ENCODE results near the gene MYO10.

The MYO10 gene

GRCh38 chr5:16921211-16921610 lies 14.9 kb downstream of the MYO10 start:
- TF ChIP-seq ZNF384 (IDR thresholded peaks at IDR 0.05) (no peak), ARNT (IDR thresholded peaks at IDR 0.05) (no peak), PKNOX1 (IDR thresholded peaks at IDR 0.05) (peak; percentile 1; the same call in 1 of the 2 replicates)
- CTCF ChIA-PET: no interaction called here
- POLR2A ChIA-PET: no interaction called here
- no peak for DNase-seq (ENCODE audit: extremely low spot score)

GRCh38 chr5:16920109-16920816 lies 15.8 kb downstream of the MYO10 start:
- no peak for DNase-seq (ENCODE audit: extremely low spot score)
- TF ChIP-seq LEF1 (IDR thresholded peaks at IDR 0.05; ENCODE audit: borderline replicate concordance): no peak
- TF ChIP-seq FOXK2 (IDR thresholded peaks at IDR 0.05): no peak
- TF ChIP-seq BHLHE40 (IDR thresholded peaks at IDR 0.05; ENCODE audit: borderline replicate concordance): no peak
- TF ChIP-seq TARDBP (IDR thresholded peaks at IDR 0.05): no peak
- TF ChIP-seq L3MBTL2 (conservative IDR thresholded peaks at IDR 0.05): no peak
- no peak for TF ChIP-seq ZNF384 (IDR thresholded peaks at IDR 0.05)
- no peak for TF ChIP-seq FOXM1 (IDR thresholded peaks at IDR 0.05; ENCODE audit: borderline replicate concordance)
- no peak for TF ChIP-seq ARNT (IDR thresholded peaks at IDR 0.05)
- no peak for TF ChIP-seq ELF4 (IDR thresholded peaks at IDR 0.05)
- TF ChIP-seq PKNOX1 (IDR thresholded peaks at IDR 0.05): no peak
- no peak for TF ChIP-seq CTBP1 (IDR thresholded peaks at IDR 0.05; ENCODE audit: borderline replicate concordance)
- TF ChIP-seq HDGF (IDR thresholded peaks at IDR 0.05; ENCODE audit: borderline replicate concordance): no peak
- no peak for TF ChIP-seq SP1 (IDR thresholded peaks at IDR 0.05)
- TF ChIP-seq FOXA1 (IDR thresholded peaks at IDR 0.05): no peak
- TF ChIP-seq NFRKB (IDR thresholded peaks at IDR 0.05): no peak
- no peak for TF ChIP-seq SUZ12 (IDR thresholded peaks at IDR 0.05)
- ChIA-PET CTCF (interaction anchor here (0.6 to 1.2 kb wide), 2 partner anchors 13 to 53 kb away, joined by 3 to 4 read pairs; no protein-coding TSS in a partner anchor), POLR2A (interaction anchor here (1.0 kb wide), 1 partner anchor 16 kb away, joined by 3 read pairs; the partner anchor contains the start of gene MYO10)

GRCh38 chr5:16918891-16919671 lies 17.0 kb downstream of the MYO10 start:
- CTCF ChIA-PET: interaction anchor here (0.6 to 1.2 kb wide), 4 partner anchors 14 to 271 kb away, joined by 3 to 7 read pairs (median 3); no protein-coding TSS in a partner anchor

GRCh38 chr5:16918156-16918555 lies 17.9 kb downstream of the MYO10 start:
- ChIA-PET POLR2A (no interaction called here), CTCF (interaction anchor here (0.7 to 0.9 kb wide), 2 partner anchors 17 to 271 kb away, joined by 3 to 4 read pairs; no protein-coding TSS in a partner anchor)
- no peak for DNase-seq (ENCODE audit: extremely low spot score)
- no peak for TF ChIP-seq LEF1 (IDR thresholded peaks at IDR 0.05; ENCODE audit: borderline replicate concordance)
- TF ChIP-seq CTBP1 (IDR thresholded peaks at IDR 0.05; ENCODE audit: borderline replicate concordance): no peak
- TF ChIP-seq HDGF (IDR thresholded peaks at IDR 0.05; ENCODE audit: borderline replicate concordance): no peak
- no peak for TF ChIP-seq NFRKB (IDR thresholded peaks at IDR 0.05)

More at GRCh38 chr5:16918891-16919671, 17.0 kb downstream of the MYO10 start:
- no peak for DNase-seq (ENCODE audit: extremely low spot score)
- TF ChIP-seq ELF4 (IDR thresholded peaks at IDR 0.05) (no peak), SUZ12 (IDR thresholded peaks at IDR 0.05) (no peak), HDGF (IDR thresholded peaks at IDR 0.05; ENCODE audit: borderline replicate concordance) (no peak), BHLHE40 (IDR thresholded peaks at IDR 0.05; ENCODE audit: borderline replicate concordance) (no peak)
- POLR2A ChIA-PET: interaction anchor here (0.6 to 1.0 kb wide), 2 partner anchors 17 to 119 kb away, joined by 3 read pairs; partner anchors contain the start of gene MYO10

- DNase-seq (ENCODE audit: extremely low spot score): no peak
- CTCF ChIA-PET: no interaction called here
- POLR2A ChIA-PET: no interaction called here
- TF ChIP-seq HDGF (IDR thresholded peaks at IDR 0.05; ENCODE audit: borderline replicate concordance) (no peak), ZNF384 (IDR thresholded peaks at IDR 0.05) (no peak), FOXM1 (IDR thresholded peaks at IDR 0.05; ENCODE audit: borderline replicate concordance) (no peak), ELF4 (IDR thresholded peaks at IDR 0.05) (no peak), FOXK2 (IDR thresholded peaks at IDR 0.05) (no peak)
Observed at GRCh38 chr5:16916262-16916878, 19.7 kb downstream of the MYO10 start.

- TF ChIP-seq NFRKB (IDR thresholded peaks at IDR 0.05) (no peak), BHLHE40 (IDR thresholded peaks at IDR 0.05; ENCODE audit: borderline replicate concordance) (no peak), FOXM1 (IDR thresholded peaks at IDR 0.05; ENCODE audit: borderline replicate concordance) (no peak), SUZ12 (IDR thresholded peaks at IDR 0.05) (no peak), HDGF (IDR thresholded peaks at IDR 0.05; ENCODE audit: borderline replicate concordance) (no peak)
- ChIA-PET POLR2A (no interaction called here), CTCF (no interaction called here)
- no peak for DNase-seq (ENCODE audit: extremely low spot score)
Observed at GRCh38 chr5:16914584-16914983, 21.5 kb downstream of the MYO10 start.

GRCh38 chr5:16914108-16914435 lies 22.0 kb downstream of the MYO10 start:
- POLR2A ChIA-PET: no interaction called here

More at GRCh38 chr5:16914108-16914435, 22.0 kb downstream of the MYO10 start:
- CTCF ChIA-PET: no interaction called here
- no peak for DNase-seq (ENCODE audit: extremely low spot score)
- TF ChIP-seq FOXA1 (IDR thresholded peaks at IDR 0.05) (no peak), TARDBP (IDR thresholded peaks at IDR 0.05) (no peak), ARNT (IDR thresholded peaks at IDR 0.05) (no peak), SP1 (IDR thresholded peaks at IDR 0.05) (no peak), L3MBTL2 (conservative IDR thresholded peaks at IDR 0.05) (no peak), CTBP1 (IDR thresholded peaks at IDR 0.05; ENCODE audit: borderline replicate concordance) (no peak), FOXK2 (IDR thresholded peaks at IDR 0.05) (no peak), ZNF384 (IDR thresholded peaks at IDR 0.05) (no peak), FOXM1 (IDR thresholded peaks at IDR 0.05; ENCODE audit: borderline replicate concordance) (no peak), SUZ12 (IDR thresholded peaks at IDR 0.05) (no peak), NFRKB (IDR thresholded peaks at IDR 0.05) (no peak), PKNOX1 (IDR thresholded peaks at IDR 0.05) (no peak), LEF1 (IDR thresholded peaks at IDR 0.05; ENCODE audit: borderline replicate concordance) (no peak), BHLHE40 (IDR thresholded peaks at IDR 0.05; ENCODE audit: borderline replicate concordance) (no peak)
